ENCODE data around the gene MOB3B.
A peak's percentile ranks its signal among the peaks of the same experiment; 100 is the strongest.

MOB3B gene

DNA sequence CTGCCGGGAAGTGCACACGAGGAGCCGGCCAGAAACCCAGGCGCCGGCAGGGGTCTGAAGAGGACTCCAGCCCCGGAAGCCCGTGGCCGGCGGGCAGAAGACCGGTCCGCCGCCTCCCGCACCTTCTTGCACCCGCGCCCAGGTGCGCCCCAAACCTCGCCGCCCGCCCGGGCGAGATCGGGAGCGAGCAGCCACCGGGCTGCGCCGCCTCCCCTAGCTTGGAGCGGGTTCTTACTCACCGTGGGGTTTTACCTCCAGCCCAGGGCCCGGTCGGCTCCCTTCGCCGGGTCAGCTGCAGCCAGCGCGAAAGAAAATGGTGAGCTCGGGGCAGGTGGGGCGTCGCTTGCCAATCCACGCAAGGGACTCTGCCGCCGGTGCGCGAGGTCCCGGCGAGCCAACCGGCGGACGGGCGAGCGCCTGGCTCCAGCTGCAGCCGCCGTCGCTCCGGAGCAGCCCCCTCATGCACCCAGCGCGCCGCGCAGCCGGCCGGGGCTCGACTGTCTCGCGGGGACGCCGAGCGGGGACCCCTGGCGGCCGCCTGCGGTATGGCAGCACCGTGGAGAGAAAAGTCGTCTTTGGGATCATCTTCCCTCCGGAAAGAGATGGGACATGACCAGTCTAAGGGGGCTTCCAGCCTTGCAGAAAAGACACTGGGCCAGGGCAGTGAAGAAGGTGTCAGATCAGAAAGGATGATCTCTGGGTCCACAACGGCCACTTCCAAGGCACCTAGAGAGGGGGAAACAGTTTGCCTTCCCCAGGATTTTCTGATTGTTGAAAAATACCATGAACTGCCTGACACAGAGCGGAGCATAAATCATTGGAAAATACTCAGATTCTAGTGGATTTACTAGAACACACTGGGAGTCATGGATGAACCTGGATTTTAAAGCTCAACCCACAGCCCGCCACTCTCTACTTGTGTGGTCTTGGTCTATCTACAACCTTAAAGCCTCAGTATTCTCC, at the start of gene MOB3B:
Gene MOB3B, minus strand, starts transcription at position 499 of the 963 bp plus-strand sequence. CDS start 74,264 bp downstream, outside the sequence.
- DNase-seq: peak; percentile 8

DNA sequence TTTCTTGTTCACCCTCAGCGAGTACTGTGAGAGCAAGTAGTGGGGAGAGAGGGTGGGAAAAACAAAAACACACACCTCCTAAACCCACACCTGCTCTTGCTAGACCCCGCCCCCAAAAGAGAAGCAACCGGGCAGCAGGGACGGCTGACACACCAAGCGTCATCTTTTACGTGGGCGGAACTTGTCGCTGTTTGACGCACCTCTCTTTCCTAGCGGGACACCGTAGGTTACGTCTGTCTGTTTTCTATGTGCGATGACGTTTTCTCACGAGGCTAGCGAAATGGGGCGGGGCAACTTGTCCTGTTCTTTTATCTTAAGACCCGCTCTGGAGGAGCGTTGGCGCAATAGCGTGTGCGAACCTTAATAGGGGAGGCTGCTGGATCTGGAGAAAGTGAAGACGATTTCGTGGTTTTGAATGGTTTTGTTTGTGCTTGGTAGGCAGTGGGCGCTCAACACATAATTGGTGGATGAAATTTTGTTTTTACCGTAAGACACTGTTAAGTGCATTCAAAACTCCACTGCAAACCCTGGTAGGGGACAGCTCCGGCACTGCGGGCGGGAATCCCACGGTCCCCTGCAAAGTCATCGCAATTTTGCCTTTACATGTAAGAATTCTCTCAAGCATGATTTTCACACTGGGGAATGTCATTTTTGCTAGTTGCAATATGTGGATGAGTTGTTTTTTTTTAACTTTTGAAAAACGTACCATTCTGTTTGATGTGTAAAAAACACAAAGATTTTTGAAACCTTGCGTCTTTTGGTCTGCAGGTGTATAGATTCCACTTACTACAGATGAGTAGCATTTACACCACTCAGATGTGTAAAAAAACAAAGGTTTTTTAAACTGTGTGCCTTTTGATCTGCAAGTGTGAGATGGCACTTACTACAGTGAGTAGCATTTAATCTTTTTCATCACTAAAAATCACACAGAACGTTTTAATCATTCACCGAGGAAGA, 44.3 kb upstream of the MOB3B start:
- DNase-seq: peak; percentile 85

DNA sequence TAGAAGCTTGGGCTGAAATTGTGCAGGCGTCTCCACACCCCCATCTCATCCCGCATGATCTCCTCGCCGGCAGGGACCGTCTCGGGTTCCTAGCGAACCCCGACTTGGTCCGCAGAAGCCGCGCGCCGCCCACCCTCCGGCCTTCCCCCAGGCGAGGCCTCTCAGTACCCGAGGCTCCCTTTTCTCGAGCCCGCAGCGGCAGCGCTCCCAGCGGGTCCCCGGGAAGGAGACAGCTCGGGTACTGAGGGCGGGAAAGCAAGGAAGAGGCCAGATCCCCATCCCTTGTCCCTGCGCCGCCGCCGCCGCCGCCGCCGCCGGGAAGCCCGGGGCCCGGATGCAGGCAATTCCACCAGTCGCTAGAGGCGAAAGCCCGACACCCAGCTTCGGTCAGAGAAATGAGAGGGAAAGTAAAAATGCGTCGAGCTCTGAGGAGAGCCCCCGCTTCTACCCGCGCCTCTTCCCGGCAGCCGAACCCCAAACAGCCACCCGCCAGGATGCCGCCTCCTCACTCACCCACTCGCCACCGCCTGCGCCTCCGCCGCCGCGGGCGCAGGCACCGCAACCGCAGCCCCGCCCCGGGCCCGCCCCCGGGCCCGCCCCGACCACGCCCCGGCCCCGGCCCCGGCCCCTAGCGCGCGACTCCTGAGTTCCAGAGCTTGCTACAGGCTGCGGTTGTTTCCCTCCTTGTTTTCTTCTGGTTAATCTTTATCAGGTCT, 43.5 kb upstream of the MOB3B start, which contains the start of gene C9orf72:
Gene C9orf72, minus strand, starts transcription at position 564 of the 716 bp plus-strand sequence. CDS start 6,361 bp downstream, outside the sequence.
- no peak for DNase-seq

DNA sequence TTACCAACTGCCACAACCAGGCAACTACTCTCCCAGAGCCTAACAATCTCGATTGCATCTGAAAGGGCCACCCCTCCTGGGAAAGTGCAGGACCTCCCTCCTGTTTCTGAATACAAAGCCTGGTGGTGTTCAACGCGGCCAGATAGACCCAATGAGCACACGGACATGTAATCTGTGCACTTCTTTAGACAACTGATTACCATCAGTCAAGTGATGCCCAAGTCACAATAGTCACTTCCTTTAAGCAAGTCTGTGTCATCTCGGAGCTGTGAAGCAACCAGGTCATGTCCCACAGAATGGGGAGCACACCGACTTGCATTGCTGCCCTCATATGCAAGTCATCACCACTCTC, 42.9 kb upstream of the MOB3B start:
- DNase-seq: no peak

DNA sequence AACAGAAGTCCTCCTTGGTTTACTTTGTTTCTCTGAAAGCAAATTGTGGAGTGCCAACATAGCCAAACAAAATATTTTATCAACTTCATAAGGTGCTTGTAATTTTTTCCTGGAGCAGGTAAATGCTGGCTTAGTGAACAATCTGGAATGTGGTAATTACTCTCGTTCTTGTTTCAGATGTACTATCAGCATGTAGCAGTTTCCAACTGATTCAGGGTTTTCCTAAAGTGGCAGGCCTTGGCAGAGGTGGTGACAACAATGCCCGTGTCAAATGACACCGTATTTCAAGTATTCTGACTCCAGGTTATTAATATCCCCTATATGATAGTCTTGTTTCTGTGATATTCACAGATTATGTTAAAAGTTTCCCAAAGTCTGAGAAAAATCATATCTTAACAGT, 42.4 kb upstream of the MOB3B start:
- DNase-seq: no peak

DNA sequence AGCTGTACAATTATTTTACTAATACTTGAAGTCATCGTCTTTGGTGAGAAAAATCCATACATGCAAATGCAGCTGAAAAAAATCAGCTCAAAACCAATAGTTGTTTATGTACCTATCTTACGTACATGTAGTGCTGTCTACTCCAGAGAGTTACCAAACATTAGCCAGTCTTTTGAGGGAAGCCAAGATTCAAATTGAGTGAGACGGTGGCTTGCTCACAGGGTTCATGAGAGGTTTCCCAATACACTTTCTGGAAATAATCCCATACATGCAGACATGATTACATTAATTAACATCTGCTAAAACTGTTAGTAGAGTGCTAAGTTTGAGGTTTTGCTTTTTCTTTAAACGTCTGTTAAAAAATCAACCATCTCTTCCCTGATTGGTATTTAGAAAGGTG, 41.4 kb upstream of the MOB3B start:
- no peak for DNase-seq

DNA sequence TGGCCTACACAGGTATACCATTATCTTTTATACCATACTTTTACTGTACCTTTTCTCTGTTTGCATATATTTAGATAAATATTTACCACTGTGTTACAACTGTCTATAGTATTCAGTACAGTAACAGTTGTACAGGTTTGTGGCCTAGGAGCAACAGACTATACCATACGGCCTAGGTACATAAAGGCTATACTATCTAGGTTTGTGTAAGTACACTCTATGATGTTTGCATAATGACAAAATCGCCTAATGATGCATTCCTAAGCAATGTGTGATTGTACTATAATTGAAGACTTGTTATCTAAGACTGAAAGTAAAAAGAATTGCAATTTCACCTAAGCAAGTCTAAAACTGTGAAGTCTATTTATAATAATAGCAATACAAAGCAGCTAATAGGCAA, 39.8 kb upstream of the MOB3B start:
- DNase-seq: no peak

DNA sequence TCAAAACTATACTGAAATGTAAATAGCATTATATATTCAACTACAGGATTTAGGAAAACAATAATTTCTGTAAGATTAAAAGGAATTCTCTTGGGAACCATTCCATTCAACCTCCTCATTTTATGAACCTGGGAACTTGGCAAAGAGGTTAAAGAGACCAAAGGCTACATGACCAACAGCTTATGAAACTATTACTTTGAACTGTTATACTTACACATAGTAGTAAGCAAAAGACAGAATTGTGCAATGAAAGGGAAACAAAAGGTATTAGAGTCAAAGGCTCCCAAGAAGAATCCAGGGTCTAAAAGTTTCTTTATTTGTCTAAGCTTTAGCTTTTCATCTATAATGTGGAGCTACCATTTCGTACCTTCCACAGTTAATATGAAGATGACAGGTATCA, 36.5 kb upstream of the MOB3B start:
- DNase-seq: no peak

DNA sequence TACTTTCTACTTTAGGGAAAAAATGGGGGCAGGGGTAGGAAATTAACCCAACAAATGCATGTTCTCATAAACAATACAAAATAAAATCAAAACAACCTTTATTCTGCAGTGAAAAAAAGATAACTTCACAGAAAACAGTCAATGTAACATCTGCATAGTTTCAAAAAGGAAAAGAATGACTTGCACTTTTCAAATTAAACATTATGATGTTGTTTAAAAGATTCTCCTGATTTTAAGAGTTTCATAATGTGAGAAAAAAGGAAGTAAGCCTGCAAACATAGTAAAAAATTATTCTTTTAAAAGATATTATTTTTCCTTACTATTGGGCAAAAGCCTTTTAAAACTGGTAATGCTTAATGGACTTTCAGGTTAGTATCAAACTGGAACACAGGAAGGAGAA, 36.1 kb upstream of the MOB3B start:
- DNase-seq: no peak

DNA sequence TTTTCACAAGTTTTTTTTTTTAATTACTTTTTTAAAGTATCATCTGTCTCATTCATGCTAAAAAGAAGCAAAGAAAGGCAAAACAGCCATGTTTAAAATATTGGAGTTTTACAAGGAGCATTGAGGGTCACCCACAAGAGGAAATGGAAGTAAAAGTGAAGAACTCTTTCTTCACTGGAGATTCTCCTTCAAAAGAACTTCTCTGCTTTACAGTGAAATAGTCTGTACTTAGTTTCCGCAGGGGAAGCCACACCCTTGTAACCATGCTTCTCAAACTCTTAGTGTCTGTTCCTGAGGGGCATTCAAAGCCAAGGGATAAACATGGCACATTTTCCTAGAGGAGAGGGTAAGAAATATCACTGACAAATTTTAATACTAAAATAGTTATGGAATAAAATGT, 35.1 kb upstream of the MOB3B start:
- DNase-seq: no peak

DNA sequence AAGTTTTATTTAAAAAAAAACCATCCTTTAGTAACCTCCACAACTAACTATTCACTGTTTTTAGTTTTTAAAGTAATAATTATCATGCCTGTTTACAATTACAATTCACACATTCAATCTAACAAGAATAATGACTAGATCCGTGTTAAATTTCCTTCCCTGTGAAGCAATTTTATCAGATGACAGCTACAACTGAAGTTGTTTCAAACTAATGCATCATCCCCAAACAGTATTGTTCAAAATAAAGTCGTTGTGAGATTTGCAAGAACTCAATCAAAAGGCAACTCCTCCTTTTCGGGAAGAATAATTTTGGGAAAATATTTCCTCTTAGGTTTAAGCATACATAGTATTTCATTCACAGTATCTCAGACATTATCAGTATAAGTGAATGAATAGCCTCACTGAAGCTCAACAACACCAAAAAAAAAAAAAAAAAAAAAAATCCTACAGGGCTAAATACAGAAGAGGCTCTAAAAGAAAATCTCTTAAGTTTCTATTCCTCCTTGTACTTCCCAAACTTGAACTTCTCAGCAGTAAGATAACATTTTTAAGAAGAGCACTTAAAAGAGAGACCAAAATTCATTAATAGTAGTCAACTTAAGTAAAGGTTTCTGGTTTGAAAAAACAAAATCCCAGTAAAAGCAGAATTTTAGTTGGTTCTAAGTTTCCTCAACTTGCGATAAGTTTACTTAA, 34.3 kb upstream of the MOB3B start:
- no peak for DNase-seq

DNA sequence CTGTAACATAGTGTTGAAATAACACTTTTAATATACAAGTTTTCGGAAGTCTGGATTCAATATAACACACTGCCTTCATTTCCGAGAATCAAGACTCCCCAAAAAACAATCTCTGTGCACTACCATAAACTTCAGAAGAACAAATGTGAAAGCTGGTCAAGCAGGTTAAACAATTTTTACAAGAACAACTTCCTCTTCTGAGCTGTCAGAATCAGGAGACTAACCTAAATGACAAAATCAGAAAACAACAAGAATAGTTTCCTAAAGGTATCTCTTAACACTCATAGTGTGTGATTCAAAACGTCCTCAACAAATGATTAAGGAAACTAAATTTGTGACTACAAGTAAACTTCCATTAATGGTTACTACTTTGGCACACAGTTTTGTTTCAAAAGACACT, 32.1 kb upstream of the MOB3B start:
- DNase-seq: no peak

DNA sequence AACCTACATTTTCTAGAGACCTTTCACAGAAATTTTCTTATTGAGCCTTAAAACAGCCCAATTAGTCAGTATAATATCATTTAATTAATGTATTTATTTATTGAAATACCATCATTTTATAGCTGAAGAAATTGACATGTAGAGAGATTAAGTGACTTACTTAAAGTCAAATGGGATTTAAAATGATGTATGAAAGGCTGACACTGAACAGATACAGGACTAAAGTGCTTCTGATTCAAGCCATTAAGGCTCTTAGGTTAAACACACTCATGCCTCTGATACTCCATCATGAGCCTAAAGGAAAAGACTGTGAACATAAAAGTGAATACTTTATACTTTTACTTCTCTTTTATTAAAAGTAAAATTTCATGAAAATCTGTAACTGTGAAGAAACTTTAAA, 30.8 kb upstream of the MOB3B start:
- DNase-seq: no peak

DNA sequence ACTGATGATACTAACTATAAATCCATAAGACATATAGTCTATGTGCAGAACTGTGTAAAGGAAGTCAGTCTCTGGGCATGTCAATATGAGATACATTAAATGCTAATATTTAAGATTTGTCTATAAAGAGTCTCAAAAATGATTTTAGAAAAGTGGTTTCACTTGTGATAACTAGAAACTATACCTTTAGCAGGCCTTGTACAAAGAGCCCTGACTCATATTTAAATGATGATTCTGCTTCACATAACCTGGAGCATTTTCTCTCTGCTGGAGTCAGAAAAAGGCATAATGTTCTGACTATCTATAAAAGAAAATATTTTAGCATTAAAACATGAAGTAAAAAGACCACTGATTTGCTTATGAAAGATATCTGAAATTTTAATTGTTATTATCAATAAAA, 28.7 kb upstream of the MOB3B start:
- no peak for DNase-seq

DNA sequence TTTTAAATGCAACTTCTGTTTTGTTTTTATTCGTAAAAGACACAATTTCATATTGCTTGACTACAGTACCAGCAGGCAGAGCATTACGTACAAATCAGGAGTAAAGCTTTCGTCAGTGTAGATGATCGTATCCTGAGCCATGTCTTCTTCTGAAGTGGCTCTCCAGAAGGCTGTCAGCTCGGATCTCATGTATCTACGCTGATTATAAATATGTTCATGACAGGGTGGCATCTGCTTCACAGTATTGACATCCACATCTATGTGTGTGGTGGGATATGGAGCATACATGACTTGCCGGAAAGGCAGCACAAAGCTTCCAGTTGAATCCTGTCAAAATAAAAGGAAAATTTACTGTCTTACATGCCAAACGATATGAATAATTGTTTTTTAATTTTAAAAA, 26.9 kb upstream of the MOB3B start:
- DNase-seq: no peak

DNA sequence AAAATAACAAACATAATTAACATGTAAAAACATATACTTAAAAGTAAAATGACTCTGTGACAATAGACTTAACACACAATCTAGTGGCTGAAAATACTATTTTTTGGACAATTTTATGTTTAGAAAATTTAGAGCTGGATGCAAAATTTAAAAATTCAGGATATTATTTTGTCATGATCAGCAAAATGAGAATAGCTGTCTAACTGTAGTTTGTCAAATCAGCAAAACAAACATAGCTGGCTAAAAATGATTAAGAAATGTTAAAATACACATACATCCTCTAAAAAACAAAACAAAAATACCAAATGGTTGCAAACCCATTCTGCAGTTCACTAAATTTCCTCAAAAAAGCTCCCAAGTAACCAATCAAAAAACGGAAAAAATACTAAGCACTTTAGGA, 25.1 kb upstream of the MOB3B start:
- DNase-seq: no peak

DNA sequence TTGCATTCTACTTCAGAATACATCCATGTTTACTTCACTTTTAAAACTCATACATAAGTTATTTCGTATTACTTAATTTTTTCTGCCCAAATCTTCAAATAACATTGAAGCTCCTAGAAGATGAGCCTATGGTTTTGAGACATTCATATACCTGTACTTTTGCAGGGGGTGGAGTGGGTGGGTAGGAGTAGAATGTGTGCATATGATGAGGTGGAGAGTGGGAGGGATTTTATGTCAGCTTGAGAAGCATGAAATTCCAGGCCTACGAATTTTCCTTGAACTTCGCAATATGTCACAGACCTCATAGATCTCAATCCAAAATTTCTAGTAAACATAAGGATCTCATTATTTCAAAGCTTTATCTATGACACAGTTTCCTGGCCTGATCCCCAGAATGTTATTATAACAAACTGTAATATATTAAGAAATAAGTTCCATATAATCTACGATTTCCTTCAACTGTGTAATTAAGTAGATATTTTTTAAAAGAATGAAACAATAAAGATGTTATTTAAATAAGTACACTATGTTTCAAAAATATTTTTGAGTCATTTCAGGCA, 19.7 kb upstream of the MOB3B start:
- no peak for DNase-seq

DNA sequence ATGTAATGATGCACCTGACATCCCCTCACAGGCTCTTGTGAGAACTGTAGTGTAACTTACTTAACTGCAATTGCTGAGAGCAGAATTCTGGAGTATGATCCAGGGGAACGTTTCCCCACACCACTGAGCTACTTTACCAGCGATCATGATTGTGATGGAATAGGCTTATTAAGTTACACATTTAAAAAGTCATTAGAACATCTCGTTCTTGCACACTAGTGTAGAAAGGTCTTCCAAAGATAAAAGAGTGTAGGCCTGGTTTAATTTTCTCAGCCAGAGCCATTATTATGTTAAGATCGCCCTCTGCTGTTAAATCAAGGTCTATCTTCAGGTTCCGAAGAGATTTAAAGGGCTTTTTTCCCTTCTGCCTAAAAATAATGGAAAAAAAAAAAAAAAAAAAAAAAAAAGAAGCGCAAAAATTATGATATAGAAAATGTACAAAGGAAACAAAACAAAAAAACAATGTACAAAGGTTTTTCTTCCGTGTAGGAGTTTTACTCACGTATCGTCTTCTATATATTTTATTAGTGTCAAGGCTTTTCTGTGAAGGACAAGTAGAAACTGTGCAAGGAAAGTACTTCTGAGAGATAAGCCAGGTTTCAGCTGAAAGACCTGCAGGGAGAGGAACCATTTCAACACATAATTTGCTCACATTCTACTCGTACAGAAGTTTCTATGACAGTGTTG, 18.6 kb upstream of the MOB3B start:
- DNase-seq: no peak

DNA sequence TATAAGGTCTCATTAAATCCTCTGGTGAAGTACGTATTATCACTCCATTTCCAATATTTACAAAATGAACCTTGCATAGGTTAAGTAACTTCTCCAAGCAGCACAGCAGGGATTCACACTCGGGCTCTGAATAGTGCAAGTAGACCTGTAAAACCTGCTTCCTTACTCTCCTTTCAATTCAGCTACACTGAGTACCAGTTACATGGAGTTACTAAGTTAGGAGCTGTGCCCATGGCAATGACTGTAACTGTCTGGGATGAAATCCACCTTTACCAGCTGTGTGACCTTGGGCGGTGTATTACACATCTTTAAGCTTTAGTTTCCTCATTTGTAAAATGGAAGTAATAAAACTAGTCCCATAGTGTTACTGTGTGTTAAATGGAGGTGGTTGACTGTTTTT, 15.9 kb upstream of the MOB3B start:
- no peak for DNase-seq

DNA sequence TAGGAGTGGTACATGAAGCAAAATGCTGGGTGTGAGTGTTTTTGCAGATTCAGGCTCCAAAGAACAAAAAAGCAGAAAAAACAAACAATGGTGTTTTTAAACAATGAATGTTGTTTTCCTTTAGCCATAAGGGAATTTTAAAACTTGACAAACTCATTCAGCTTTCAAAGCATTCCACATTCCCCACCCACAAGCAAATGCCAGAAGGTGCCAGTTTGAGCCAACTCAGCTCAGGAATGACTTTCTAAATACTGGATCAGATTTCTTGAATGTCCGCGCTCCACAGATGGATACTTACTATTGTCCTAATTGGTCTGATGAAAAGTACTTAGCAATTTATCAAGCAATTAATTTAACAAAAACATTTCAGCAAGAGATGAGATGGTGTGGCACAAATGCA, 12.9 kb upstream of the MOB3B start:
- no peak for DNase-seq

DNA sequence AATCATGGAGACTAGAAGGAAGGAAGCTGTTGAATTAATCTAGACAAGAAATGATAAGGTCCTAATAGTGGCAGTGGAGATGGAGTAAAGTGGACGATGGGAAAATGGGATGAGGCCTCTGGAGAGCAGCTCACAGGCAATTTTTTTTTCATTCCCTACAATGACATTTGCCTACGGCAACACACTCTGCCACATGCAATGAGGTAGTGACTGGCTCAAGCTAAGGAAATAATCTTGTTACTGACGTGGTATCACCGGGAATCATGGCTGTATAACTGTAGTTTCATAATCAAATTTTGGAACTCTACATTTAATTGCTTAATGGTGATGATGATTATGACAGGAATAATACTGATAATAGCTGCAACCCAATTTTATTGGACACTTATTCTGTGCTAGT, 12.1 kb upstream of the MOB3B start:
- DNase-seq: no peak

All from NCI-H2029 treated with DMSO at 0.1 percent for 48 hours (cell line).